ENCODE data around the gene MPRIP.
"Not testable (repeated sequence)": the region's sequence is repeated elsewhere in the genome, so short reads cannot be mapped to it uniquely, and the experiment has no call there.

MPRIP gene

DNA sequence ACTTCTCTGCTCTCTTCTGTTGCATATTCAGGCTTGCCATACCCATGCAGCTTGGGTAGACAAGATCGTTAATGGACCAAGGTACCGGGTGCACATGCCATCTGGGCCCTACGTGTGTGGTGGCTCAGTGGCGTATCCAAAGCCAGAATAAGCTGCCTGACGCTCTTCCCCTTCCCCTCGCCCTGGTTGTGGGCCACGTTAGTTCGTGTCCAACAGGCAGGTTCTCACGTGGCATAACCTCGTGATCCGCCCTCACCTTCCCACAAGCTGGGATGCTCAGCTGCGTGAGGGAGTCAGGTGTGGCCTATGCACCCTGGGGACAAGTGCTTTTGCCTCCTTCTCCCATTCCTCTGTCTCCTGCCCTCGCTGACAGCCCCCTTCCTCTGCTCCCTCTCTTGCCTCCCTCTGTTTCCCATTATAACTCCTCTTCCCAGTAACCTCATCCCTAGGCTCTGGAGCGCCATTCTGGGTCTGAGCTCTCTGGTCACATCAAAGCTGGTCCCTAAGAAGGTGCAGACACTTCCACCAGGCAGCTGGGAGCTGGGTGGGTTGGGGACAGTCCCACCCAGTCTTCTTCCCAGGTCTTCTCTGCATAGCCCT is 86.3 kb downstream of the MPRIP start:
- DNase-seq (ENCODE audit: low read depth) = no peak

DNA sequence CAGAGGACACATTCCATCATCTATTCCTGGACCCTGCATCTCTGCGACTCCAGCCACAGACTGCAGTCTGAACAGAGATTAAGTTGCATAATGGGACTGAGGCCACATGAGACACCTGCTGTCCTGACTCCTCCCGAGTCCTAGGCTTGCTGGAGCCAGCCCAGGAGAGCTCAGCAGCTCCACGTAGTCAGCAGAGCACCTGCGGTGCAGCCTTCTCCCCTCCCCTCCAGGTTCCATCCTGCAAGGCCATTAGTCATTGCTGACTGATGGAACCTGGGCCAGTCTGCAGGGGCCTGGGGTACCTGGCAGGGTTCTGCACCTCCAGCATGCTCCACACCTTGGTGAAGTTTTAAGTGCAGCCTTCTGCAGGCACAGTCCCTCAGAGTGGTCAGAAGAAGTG is 87.2 kb downstream of the MPRIP start:
- DNase-seq (ENCODE audit: low read depth) = no peak

DNA sequence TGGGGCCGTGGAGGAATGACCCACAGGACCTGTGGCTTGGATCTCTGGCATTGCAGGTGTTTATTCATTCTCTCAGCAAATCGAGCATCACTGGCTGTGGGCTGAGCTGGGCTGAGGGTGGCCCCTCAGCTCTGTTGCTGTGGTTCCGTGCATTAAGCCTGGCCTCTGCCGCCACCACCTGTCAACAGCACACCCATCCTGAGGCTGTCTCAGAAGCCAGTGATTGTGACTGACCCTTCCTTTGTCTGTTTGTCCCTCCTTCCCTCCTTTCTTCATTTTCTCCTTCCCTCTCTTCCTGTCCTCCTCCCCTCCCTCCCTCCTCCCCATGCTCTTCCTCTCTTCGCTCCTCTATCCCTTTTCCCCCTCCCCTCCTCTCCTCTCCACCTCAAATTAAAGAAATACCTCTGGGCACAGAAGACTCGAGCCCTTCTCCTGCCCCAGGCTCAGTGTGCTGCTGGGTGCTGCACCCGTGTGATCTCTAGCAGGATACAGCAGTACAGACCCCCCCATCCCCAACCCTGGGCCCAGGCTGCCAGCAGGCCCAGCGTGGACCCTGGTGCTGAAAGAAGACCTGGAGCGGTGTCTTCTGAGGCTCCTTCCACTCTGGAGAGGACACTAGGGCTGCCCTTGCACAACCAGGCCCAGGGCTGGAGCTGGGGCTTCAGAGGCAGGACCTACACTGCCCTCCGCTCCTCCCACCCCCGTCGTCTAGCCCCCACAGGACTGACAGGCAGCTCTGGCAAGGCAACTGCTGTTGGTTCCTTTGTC is 88.0 kb downstream of the MPRIP start:
- DNase-seq (ENCODE audit: low read depth) = no peak

DNA sequence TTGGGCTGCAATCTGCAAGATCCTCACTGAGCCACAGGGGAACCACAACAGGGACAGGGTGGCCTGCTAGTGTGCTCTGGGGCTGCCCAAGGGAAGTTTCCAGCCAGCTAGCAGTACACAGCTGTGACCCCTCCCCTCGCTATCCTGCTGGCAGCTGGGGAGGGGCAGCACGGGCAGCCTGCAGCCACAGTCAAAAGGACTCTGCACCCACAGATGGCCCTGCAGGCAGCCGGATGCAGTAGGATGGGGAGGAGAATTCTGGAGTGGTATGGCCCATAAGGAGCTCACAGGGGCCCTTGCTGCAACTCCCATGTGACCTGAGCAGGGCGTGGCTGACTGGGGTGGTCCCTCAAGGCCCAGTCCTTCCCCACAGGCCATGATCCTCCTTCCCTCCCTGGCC is 89.6 kb downstream of the MPRIP start:
- DNase-seq (ENCODE audit: low read depth) = no peak

DNA sequence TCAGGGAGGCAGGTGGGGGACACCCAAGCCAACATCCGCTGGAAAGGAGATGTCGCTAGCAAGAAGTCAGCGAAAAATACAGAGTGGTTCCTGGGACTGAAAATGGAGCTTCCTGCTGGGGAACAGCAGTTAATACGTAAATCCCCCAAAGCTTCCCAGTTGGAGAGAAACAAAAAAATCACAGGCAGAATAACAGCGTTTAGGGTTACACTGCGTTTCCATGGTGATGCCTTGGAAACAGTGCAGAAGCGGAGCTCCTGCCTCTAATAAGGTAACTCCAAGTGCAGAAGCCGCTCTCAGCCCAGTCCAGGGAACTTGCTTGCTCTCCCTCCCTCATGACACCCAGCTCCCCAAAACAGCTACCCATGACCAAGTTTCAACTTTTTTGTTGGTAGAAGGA is 90.5 kb downstream of the MPRIP start:
- no peak for DNase-seq (ENCODE audit: low read depth)

DNA sequence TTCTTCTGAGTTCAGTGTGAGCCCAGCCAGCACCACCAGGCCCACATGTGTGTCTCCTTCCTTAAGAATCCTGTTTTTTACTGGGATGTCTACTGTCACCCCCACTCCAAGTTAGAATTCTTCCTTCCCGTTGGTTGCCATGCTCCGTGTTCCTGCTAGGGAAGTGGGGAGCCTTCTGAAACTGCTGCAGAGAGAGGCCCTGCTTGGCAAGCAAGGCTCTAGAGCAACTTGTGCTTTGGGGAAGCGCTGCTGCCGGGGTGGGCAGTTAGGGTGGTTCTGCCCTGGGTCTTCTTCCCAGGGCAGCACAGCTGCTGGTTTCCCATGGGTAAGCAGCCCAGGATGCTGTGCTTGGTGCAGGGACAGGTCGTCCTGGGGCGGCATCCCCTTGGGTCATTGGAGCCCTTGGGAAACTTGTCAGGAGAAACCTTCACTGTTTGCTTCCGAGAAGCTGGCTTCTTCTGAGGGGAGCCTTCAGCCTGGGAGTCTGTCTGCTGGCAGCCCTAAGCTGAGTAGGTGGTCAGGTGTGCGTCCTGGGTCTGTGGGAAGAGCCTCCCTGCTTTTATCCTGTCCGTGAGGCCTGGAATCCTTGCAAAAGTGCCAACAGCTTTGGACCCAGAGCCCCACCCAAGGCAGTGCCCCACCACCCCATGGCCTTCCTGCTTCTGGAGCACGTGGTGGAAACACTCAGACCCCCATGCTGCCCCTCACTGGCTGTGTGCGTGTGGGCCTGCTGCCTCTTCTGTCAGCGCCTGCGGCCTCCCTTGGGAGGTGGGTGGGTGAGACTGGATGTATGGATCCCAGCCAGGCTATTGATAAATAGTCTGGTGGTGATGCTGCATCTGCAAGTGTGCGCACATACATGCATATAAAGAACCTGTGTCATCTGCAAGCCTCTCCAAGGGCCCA is 92.0 kb downstream of the MPRIP start:
- no peak for DNase-seq (ENCODE audit: low read depth)

DNA sequence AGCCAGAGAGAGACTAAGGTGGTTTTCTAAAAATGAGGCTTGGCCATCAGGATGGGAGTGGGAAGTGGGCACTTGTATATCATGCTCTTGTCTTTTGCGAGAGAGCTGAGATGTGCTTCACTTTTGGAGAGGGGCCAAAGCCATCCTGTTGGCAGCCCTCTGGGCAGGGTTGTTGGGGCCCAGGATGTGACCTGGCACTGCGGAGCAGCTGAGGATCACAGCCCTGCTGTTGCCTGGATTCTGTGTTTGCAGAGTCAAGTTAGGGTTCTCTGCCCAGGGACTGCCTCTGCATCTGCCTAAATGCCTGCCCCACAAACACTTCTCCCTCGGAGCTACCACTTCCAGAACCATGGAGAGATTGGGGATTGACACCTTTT is 92.7 kb downstream of the MPRIP start:
- no peak for DNase-seq (ENCODE audit: low read depth)

DNA sequence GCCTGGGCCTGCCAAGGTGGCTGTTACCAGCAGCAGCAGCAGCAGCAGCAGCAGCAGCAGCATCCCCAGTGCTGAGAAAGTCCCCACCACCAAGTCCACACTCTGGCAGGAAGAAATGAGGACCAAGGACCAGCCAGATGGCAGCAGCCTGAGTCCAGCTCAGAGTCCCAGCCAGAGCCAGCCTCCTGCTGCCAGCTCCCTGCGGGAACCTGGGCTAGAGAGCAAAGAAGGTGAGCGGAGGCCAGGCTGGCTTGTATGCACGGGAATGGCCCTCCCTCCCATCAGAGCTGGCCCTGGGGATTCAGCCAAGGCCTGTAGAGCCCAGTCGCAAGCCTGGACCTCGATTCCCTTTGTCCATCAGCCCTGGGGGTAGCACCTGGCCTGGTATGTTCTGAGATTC is 94.0 kb downstream of the MPRIP start:
- not testable (repeated sequence) for DNase-seq (ENCODE audit: low read depth)

DNA sequence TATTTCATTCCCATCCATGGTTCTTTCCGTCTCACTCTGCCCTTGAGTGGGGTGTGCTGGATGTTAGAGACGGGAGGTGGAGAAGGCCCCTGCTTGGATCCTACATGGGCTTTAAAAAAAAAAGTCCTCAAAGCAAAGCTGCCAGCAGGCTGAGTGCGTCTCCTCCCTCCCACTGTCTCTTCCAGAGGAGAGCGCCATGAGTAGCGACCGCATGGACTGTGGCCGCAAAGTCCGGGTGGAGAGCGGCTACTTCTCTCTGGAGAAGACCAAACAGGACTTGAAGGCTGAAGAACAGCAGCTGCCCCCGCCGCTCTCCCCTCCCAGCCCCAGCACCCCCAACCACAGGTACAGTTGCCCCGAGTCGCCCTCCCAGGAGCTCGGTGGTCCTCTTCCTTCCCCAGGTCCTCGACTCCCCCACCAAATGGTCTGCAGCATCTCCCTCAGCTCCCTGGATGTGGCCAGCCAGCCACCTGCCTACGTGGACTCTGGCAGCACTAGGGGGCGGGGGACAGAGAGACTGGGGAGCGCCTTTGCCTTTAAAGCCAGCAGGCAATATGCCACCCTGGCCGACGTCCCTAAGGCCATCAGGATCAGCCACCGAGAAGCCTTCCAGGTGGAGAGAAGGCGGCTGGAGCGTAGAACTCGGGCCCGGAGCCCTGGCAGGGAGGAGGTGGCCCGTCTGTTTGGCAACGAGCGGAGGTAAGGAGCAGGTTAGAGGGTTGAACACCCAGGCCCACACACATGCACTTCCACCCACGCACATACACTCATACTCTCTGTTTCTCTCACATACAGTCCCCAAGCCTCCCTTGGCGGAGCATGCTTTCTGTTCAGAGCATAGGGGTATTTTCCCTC is 95.7 kb downstream of the MPRIP start:
- no peak for DNase-seq (ENCODE audit: low read depth)

DNA sequence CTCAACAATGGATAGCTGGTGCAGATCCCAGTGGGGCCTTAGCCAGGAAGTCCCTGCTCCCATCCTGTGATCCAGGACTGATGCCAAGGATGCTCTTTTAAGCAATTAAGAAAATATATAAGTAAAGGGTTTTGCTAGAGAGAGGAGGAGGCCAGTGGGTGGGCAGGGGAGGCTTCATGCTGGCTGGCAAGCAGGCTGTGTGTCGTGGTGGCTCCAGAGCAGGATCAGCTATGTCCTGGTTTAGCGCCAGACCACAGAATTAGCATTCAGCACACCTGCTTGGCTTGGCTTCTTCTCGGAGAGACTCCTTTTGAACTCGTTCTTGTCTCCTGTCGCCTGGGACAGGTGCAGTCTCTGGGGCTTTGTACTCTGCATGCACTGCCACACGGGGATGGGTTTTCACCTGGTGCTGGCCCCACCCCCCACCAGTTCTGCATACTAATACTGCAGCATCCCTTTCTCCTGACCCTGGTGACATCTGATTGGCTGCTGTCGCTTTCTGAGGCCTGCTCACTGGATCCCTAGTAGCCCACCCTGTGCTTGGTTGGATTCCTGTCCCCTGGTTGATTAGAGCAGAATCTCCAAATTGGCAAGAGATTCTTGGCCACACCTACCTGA is 97.8 kb downstream of the MPRIP start:
- DNase-seq (ENCODE audit: low read depth) = no peak

DNA sequence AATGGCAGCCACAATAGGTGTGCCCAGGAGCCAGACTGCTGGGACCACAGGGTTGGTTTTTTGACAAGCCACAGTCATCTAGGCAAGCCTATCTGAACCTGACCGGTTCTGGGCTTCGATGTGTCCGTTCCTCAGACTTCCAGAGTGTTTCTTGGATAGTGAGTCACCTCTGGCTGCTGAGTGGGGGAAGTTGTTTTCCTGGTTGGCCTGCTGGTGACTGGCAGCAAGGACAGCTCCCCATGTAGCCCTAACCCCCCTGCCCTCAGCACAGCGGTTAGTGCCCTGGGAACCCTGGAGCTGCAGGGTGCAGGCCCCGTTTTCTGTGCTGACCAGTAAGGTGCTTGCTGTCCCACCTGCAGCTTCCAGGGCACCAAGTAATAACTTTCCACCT is 98.3 kb downstream of the MPRIP start:
- no peak for DNase-seq (ENCODE audit: low read depth)

DNA sequence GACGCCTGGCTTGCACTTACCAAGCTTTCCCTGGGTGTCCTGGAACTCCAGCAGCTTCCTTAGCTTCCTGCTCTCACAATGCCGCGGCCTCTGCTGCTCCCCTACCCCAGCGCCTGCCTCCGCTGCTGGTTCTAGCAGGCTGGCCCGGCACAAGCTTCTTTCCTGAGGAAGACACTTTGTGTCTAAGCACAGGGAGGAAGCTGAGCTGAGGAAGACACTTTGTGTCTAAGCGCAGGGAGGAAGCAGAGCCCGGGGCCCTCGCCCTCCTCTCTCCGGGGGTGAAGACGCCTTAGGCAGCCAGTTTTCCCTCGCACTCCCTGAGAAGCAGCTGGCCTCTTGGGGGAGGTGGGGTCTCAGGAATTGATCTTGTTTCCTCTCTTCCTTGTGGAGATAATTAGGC is 99.0 kb downstream of the MPRIP start:
- DNase-seq (ENCODE audit: low read depth) = no peak

DNA sequence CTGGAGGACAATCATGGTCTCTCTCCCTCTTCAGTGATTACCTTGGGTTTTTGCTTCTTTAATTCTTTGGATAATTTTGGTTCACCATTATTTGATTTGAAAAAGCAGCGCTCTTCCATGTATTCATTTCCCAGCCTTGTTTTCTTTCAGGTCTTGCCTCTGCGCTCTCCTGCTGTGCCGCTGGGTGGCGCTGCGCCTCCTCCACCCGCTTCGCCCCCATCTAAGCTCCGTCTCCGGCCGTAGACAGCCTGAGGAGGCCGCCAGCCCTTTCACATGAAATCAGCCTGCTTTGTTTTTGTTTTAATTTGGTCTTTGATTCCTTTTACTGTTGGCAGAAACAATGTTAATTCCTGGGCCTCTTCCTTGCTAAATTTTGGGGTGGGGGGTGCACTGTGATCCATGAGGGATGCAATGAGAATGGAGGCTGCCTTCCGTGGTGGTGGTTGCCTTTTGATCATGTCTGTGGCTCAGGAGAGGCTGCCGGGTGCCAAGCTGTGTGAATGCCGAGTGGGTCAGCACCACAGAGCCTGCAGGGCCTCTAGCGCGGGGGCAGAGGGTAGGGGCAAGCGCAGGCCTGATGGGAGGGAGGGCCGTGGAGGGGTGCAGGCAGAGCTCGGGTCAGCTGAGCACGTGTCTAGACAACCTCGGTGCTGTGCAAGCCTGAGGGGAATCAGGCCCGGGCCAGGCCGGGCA is 99.7 kb downstream of the MPRIP start:
- DNase-seq (ENCODE audit: low read depth) = no peak

DNA sequence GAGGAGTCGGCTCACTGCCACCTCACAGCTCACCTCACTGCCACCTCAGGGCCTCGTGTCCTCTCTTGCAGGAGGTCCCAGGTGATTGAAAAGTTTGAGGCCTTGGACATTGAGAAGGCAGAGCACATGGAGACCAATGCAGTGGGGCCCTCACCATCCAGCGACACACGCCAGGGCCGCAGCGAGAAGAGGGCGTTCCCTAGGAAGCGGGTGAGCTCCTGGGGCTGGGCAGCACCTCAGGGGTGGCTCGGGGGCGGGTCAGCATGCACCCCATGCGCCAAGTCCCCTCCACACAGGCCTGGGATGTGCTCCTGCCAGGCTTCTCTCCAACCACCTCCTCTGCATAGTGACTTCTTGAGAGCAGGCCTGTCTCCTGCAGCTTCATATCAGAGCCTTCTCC is 100.3 kb downstream of the MPRIP start:
- DNase-seq (ENCODE audit: low read depth) = no peak

DNA sequence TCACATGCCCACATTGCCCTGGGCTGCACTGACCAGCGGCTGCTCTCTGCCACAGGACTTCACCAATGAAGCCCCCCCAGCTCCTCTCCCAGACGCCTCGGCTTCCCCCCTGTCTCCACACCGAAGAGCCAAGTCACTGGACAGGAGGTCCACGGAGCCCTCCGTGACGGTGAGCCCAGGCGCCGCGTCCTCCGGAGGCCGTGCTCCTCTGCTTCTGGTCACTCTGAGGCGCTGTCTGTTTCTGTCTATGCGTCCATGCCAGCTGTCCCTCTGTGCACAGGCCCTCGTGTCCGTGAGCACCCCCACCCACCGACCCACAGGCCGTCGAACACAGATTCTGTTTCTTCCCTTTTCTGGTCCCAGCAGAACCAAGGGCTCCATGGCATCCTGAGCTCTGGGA is 101.2 kb downstream of the MPRIP start:
- no peak for DNase-seq (ENCODE audit: low read depth)

DNA sequence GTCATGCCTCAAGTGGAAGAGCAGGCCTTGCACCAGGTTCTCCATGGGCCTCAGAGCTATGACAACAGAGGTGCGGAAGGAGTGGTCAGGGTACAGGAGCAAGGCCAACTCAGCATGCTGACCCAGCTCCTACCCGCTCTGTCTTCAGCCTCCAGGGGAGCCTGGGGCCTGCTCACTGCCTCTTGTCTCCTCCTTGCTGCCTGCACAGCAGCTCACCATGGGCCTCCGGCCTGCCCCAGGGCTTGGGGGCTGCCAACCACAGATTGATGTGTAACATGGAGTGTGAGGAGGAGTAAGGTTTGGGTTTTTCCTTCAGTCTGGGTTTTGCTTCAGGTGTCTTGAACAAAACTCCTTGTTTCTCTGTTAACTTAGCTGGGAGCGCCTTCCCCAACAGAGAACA is 101.8 kb downstream of the MPRIP start:
- no peak for DNase-seq (ENCODE audit: low read depth)

DNA sequence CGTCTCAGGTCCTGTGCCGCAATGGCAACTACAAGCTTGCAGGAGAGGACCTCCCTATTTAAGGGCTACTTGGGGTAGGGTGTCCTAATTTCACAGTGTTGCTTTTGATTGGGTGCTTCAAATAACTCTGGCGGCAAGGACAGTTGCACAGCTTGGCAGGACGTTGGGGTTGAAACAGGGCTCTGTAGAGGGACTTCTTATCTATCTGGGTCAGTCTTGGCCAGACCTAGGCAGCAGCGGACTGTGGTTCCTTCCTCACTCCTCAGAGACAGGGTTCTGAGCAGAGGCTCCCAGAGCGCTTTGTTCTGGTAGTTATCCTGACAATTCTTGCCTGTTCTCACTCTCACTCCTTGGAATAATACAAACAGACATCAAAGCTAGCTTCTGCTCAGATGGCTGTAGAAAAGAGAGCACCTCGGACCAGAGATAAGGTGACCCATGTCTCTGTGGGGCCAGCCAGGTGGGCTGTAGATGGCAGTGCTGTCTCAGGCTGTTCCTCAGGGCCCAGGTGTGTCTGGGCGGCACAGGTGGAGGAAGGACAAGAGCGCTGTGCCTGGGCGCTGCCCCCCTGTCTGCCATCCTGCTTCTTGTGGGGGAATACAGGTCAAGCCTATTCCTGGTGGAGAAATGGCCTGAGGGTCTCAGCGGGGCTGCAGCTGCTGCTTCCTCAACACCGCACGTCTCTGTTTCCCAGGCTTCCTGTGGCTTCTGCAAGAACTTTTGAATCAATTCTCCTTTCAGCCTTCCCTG is 102.8 kb downstream of the MPRIP start:
- no peak for DNase-seq (ENCODE audit: low read depth)

DNA sequence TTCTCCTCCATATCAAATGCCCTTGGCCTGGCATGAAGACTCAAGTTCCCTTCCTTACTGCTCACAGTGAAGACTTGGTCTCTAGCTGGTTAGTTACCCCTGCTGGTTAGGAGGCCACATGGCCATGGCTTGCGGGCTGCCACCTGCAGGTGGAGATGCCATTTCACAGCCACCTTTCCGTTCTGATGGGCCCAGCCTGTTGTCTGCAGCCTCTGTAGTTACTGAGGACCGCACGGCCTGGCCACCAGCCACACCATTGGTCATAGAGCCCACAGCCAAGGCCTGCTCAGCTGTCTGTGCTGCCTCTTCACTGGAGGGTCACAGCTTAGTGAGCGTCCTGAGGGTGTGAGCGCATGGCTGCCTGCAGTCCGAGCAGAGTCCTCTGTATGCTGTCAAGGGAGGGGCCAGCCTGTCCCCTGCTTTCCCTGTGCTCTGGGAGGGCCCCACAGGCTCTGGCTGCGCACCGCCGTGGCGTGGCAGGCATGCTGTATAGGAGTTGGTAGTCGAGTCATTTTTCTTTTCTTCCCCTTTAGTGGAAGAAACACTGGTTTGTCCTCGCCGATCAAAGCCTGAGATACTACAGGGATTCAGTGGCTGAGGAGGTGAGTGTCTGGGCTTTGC is 104.6 kb downstream of the MPRIP start:
- no peak for DNase-seq (ENCODE audit: low read depth)

DNA sequence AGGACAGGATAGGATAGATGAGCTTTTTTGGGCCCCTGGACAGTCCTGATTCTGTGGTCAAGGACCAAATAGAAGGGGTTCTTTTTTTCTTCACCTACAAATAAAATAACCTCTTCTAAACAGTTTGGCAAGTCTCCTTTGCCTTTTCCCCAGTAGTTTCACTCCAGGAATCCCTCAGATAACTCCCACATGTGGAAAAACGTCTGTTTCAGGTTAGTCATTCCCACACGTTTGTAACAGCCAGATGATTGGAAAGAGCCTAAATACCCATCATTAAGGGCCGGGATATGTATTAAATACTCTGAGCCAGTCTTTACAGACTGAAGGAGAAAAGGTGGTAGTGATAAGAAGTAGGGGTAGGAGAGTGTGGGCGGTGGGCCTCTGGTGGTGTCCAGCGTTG is 105.6 kb downstream of the MPRIP start:
- DNase-seq (ENCODE audit: low read depth) = no peak
